Body of pancreas (tissue), 4 donors: Measurements from ENCODE around the gene NGEF. TPM values are rescaled to one million over a fixed set of nuclear protein-coding genes. Genes with fewer than 3 reads are reported as not detected.

ENCODE experiments used
- ATAC-seq: fragments of 150-250 bp; one replicate; pipeline ENCODE4 v1.9.1; 2016
- DNase-seq, 4 donors: peaks; one replicate each; pipeline ENCODE4 v3.0.0-alpha.2; 2019
- H3K27ac ChIP-seq, 4 donors: fragments of 200-600 bp; sonication (generic); 1 replicate in 3 of 4; 2 replicates in 1 of 4; pipeline versions ENCODE4 v1.5.1 to v1.6.1; 2016 to 2019; ENCODE audit warnings: mild to moderate bottlenecking in 1 of 4, mixed read lengths in 1 of 4, moderate library complexity in 1 of 4
- H3K27me3 ChIP-seq, 2 donors: fragments of 200-600 bp; sonication (generic); one replicate each; pipeline ENCODE4 v1.6.0; 2016; ENCODE audit warnings: mild to moderate bottlenecking in 1 of 2
- H3K36me3 ChIP-seq, 2 donors: fragments of 200-600 bp; sonication (generic); replicated peaks in 1 of 2; 2 replicates each; pipeline ENCODE4 v1.5.1; 2016; ENCODE audit warnings: low read depth in 2 of 2; ENCODE audit not compliant: insufficient read depth in 1 of 2
- H3K4me1 ChIP-seq: fragments of 200-600 bp; sonication (generic); one replicate; pipeline ENCODE4 v1.6.0; 2016
- H3K4me3 ChIP-seq, 2 donors: fragments of 200-600 bp; sonication (generic); 1 replicate in 1 of 2; 2 replicates in 1 of 2; pipeline ENCODE4 v1.5.1; 2016 to 2019
- H3K9me3 ChIP-seq, 3 donors: fragments of 200-600 bp; sonication (generic); 1 replicate in 2 of 3; 2 replicates in 1 of 3; pipeline ENCODE4 v1.5.1; 2016
- POLR2A ChIP-seq, 3 donors: fragments of 450-650 bp; IDR thresholded peaks; one replicate each; pipeline ENCODE4 v1.6.1; 2016; ENCODE audit warnings: antibody characterized with exemption in 3 of 3, mild to moderate bottlenecking in 2 of 3
- WGBS, 2 donors: methylation state at CpG; one replicate each; pipeline ENCODE4 v1.1.5; 2017; 5-methylcytosine and 5-hydroxymethylcytosine counted together
- intact Hi-C: fragments of 100-400 bp; cut with DNase I; formaldehyde crosslinking; loops from one replicate; pipeline ENCODE4 v1.15.1; 2023
- total RNA-seq, 2 donors: library from RNA; depleted of rRNA; stranded (reverse); fragments of >200 nt; gene quantifications; one replicate each; pipeline ENCODE4 v1.1.0, GENCODE V29; 2016
- TF ChIP-seq, protein P1 (sequence below), 7 experiments: fragments of 450-650 bp in 4 of 7; fragments of 200-600 bp in 3 of 7; sonication (generic) in 3 of 7; IDR thresholded peaks; one replicate each; pipeline ENCODE4 v1.5.1; 2016 to 2019; ENCODE audit warnings: antibody characterized with exemption in 7 of 7

NGEF gene
- total RNA-seq, 2 donors from 2014 or later = 4.9 to 7.0 TPM

GRCh38 chr2:232926431-232926939, 86.6 kb downstream of the NGEF start:
- intact Hi-C loops = no loop called here
- no peak for ATAC-seq
- Histone ChIP-seq H3K4me1 (peaks cover 13% of the 10 kb centered on the region), H3K9me3 (no peaks in the 10 kb centered on the region), H3K36me3 (no peaks in the 10 kb centered on the region), H3K27ac (no peak overlapping the region), H3K4me3 (no peak overlapping the region), H3K27me3 (no peaks in the 10 kb centered on the region)
- TF ChIP-seq, protein P1, sequence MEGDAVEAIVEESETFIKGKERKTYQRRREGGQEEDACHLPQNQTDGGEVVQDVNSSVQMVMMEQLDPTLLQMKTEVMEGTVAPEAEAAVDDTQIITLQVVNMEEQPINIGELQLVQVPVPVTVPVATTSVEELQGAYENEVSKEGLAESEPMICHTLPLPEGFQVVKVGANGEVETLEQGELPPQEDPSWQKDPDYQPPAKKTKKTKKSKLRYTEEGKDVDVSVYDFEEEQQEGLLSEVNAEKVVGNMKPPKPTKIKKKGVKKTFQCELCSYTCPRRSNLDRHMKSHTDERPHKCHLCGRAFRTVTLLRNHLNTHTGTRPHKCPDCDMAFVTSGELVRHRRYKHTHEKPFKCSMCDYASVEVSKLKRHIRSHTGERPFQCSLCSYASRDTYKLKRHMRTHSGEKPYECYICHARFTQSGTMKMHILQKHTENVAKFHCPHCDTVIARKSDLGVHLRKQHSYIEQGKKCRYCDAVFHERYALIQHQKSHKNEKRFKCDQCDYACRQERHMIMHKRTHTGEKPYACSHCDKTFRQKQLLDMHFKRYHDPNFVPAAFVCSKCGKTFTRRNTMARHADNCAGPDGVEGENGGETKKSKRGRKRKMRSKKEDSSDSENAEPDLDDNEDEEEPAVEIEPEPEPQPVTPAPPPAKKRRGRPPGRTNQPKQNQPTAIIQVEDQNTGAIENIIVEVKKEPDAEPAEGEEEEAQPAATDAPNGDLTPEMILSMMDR (IDR thresholded peaks at IDR 0.05) = no peak
- no peak for DNase-seq
- 69 to 78% methylated on average over 13 of the region's 13 CpGs for WGBS, 2 donors

DNA sequence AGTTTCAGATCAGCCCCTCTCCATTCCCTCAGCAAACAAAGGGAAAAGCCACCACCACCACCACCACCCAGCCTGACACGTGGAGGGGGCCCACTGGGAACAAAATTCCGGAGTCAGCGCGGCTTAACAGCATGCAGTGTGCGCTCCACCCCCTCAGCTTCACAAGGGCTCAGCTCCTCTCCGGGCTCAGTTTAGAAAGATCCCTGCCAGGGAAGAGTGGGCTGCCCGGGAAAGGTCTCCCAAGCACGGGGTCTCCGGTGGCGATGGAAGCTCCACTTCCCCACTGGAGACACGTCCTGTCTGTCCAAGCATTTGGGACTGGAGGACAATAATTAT, 87.3 kb downstream of the NGEF start:
- Histone ChIP-seq H3K27me3 (no peaks in the 10 kb centered on the region), H3K36me3 (no peaks in the 10 kb centered on the region)
- no peak for ATAC-seq

DNA sequence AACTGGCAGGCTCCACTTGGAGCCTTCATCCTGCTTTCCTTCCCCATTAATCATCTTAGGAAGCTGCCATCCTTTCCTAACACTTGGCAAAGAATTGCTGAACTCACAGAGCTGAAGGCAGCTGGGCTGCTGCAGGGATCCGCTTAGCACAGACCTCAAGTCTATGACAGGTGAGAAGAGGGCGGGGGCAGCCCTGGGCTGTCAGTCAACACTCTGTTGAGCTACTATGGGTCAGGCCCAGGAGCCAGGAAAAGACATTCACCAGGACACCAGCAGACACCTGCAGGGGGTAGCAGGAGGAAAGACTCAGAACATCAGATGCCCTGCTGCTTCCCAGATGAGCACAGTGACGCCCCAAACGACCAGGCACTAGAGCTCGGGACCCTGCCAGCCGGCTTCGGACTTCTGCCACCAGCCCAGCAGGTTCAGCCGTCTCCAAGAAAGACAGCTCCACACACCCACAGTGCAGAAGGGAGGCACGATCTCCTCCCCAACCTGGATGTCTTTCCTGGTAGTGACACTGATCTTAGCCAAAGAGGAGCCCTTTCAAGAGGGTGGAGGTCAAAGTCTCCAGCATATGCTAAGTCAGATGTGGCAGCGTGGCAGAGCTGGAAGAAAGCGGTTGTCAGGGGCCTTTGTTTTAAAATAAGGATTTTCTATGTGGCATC, 87.8 kb downstream of the NGEF start:
- no peak overlapping the region for H3K4me3 ChIP-seq
- no peaks in the 10 kb centered on the region for H3K9me3 ChIP-seq
- H3K27me3 ChIP-seq = no peaks in the 10 kb centered on the region
- TF ChIP-seq, protein P1 (IDR thresholded peaks at IDR 0.05) = no peak
- no peak for TF ChIP-seq POLR2A (IDR thresholded peaks at IDR 0.05)
- 64 to 77% methylated on average over 3 to 11 of the region's 11 CpGs for WGBS, 2 donors
- no peaks in the 10 kb centered on the region for H3K36me3 ChIP-seq
- H3K4me1 ChIP-seq = peaks cover 13% of the 10 kb centered on the region
- DNase-seq (no peak), ATAC-seq (no peak)
- intact Hi-C loops = no loop called here
- H3K27ac ChIP-seq = no peak overlapping the region

More for the DNA sequence above, 87.3 kb downstream of the NGEF start:
- 73 to 87% methylated on average over 9 to 11 of the region's 11 CpGs for WGBS, 2 donors
- Histone ChIP-seq H3K4me3 (no peak overlapping the region), H3K9me3 (no peaks in the 10 kb centered on the region), H3K27ac (no peak overlapping the region), H3K4me1 (peaks cover 13% of the 10 kb centered on the region)
- intact Hi-C loops = no loop called here
- DNase-seq = no peak
- TF ChIP-seq, protein P1 (IDR thresholded peaks at IDR 0.05) = no peak
- no peak for TF ChIP-seq POLR2A (IDR thresholded peaks at IDR 0.05)

GRCh38 chr2:232924433-232924832, 88.6 kb downstream of the NGEF start:
- H3K4me1 ChIP-seq = peaks cover 13% of the 10 kb centered on the region
- H3K27me3 ChIP-seq = no peaks in the 10 kb centered on the region
- intact Hi-C loops = no loop called here
- H3K9me3 ChIP-seq = no peaks in the 10 kb centered on the region
- no peak overlapping the region for H3K27ac ChIP-seq
- TF ChIP-seq POLR2A (IDR thresholded peaks at IDR 0.05) = no peak
- TF ChIP-seq, protein P1 (IDR thresholded peaks at IDR 0.05) = no peak
- no peaks in the 10 kb centered on the region for H3K36me3 ChIP-seq
- no peak for ATAC-seq
- no peak overlapping the region for H3K4me3 ChIP-seq
- no peak for DNase-seq

DNA sequence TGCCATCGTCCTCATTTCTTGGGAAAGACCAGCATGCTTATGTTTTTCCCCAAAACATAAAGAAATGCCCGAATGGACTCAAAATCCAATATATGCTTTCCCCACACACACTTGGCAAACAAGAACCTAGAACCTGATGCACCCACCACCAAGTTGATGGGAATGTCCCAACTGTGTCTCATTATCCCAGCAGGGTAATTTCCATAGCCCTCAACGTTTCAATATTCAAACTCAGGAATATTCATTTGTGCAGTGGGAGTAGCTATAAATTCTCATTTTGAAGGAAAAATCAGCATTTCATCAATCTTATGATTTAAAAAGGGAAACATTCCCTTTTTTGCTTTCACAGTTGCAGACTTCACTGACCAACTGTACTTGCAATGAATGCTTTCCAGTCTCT, 92.3 kb downstream of the NGEF start:
- no peak for ATAC-seq
- no peaks in the 10 kb centered on the region for H3K27me3 ChIP-seq
- intact Hi-C loops = no loop called here
- H3K4me1 ChIP-seq = no peaks in the 10 kb centered on the region
- WGBS, 2 donors = 66 to 67% methylated on average over 3 of the region's 3 CpGs
- DNase-seq = no peak
- no peak overlapping the region for H3K4me3 ChIP-seq
- TF ChIP-seq, protein P1 (IDR thresholded peaks at IDR 0.05) = no peak
- TF ChIP-seq POLR2A (IDR thresholded peaks at IDR 0.05) = no peak
- H3K9me3 ChIP-seq = no peaks in the 10 kb centered on the region
- H3K27ac ChIP-seq = no peak overlapping the region
- no peaks in the 10 kb centered on the region for H3K36me3 ChIP-seq
